Smooth muscle cell (in vitro differentiated cells): ENCODE results near the gene BCL11B. TPM values are rescaled to one million over a fixed set of nuclear protein-coding genes. Genes with fewer than 3 reads are reported as not detected.

Experiments
- DNase-seq: peaks from one replicate; lab custom pipeline; 2025; ENCODE audit not compliant: unreplicated experiment; lab: John Stamatoyannopoulos, UW
- H2AFZ ChIP-seq: fragments of 200-600 bp; sonication (generic); 2 replicates; pipeline ENCODE4 v1.6.0; 2016; ENCODE audit warnings: antibody characterized with exemption, low read depth, mild to moderate bottlenecking
- H3F3A ChIP-seq: fragments of 200-600 bp; sonication (generic); 2 replicates; pipeline ENCODE4 v1.6.0; 2017; ENCODE audit warnings: antibody characterized with exemption, low read depth
- H3K27ac ChIP-seq: fragments of 200-600 bp; sonication (generic); 2 replicates; pipeline ENCODE4 v1.5.1; 2016; ENCODE audit warnings: low read depth, mild to moderate bottlenecking
- H3K27me3 ChIP-seq: fragments of 200-600 bp; sonication (generic); 2 replicates; pipeline ENCODE4 v1.6.1; 2016; ENCODE audit warnings: low read depth, mild to moderate bottlenecking
- H3K36me3 ChIP-seq: fragments of 200-600 bp; sonication (generic); 2 replicates; pipeline ENCODE4 v1.5.1; 2016; ENCODE audit warnings: low read depth
- H3K4me1 ChIP-seq: fragments of 200-600 bp; sonication (generic); 2 replicates; pipeline ENCODE4 v1.5.1; 2016; ENCODE audit warnings: low read depth
- H3K4me2 ChIP-seq: fragments of 200-600 bp; sonication (generic); 2 replicates; pipeline ENCODE4 v1.6.0; 2016; ENCODE audit warnings: mild to moderate bottlenecking
- H3K4me3 ChIP-seq: fragments of 200-600 bp; sonication (generic); 2 replicates; pipeline ENCODE4 v1.5.1; 2016; ENCODE audit warnings: mild to moderate bottlenecking
- H3K79me2 ChIP-seq: fragments of 200-600 bp; sonication (generic); 2 replicates; pipeline ENCODE4 v1.6.0; 2016; ENCODE audit warnings: low read depth, mild to moderate bottlenecking
- H3K9ac ChIP-seq: fragments of 200-600 bp; sonication (generic); 2 replicates; pipeline ENCODE4 v1.6.0; 2016; ENCODE audit warnings: low read depth
- H3K9me3 ChIP-seq: fragments of 200-600 bp; sonication (generic); replicated peaks from 2 replicates; pipeline ENCODE4 v1.5.1; 2016; ENCODE audit warnings: low read depth
- H4K20me1 ChIP-seq: fragments of 200-600 bp; sonication (generic); 2 replicates; pipeline ENCODE4 v1.6.0; 2016; ENCODE audit warnings: low read depth
- WGBS: methylation state at CpG from one replicate; pipeline ENCODE4 v1.1.7; 2016; ENCODE audit warnings: low lambda C conversion rate; 5-methylcytosine and 5-hydroxymethylcytosine counted together
- polyA plus RNA-seq: library from polyadenylated mRNA; unstranded; fragments of >200 nt; fragmentation: Nextera tagmentation; extraction: Ambion mirVana; gene quantifications from 2 replicates; pipeline ENCODE4 v1.2.1, GENCODE V29; 2016
- total RNA-seq: library from RNA; depleted of rRNA; stranded (reverse); fragments of >200 nt; gene quantifications from 2 replicates; pipeline ENCODE4 v1.2.3, GENCODE V29; 2014
- TF ChIP-seq, protein P1 (sequence below): fragments of 200-600 bp; sonication (generic); IDR thresholded peaks from 2 replicates; pipeline ENCODE4 v1.5.1; 2017; ENCODE audit warnings: borderline replicate concordance, mild to moderate bottlenecking, antibody characterized with exemption; ENCODE audit not compliant: insufficient read depth, poor library complexity, severe bottlenecking

The BCL11B gene
- total and polyA plus RNA-seq, 2 experiments from 2014 or later, result 0.56 to 3.0 TPM

DNA sequence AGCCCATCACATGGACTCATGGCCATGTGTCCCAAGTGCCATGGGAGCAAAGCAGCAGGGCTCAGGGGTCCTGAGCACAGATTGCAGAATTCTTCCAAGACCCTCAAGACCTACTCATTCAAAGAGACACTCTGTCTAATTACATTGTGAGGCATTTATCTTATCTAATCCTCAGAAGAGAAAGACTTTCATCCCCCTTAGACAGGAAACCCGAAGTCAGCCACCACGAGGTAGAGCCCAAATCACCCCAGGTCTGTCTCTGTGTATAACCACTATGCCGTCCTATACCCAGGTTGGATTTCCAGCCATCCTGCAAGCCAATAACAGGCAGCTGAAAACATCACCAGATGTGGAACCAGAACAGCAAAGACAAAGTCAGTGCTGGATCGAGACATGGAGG, 8.9 kb upstream of the BCL11B start:
- peaks cover 22% of the 10 kb centered on the region for H3F3A ChIP-seq
- H3K79me2 ChIP-seq, result no peaks in the 10 kb centered on the region
- peaks cover 5% of the 10 kb centered on the region for H3K4me1 ChIP-seq
- no peaks in the 10 kb centered on the region for H3K27me3 ChIP-seq
- no peaks in the 10 kb centered on the region for H4K20me1 ChIP-seq
- no peak overlapping the region for H3K4me3 ChIP-seq
- no peaks in the 10 kb centered on the region for H3K9me3 ChIP-seq
- no peak overlapping the region for H3K4me2 ChIP-seq
- no peak overlapping the region for H3K27ac ChIP-seq
- no peaks in the 10 kb centered on the region for H3K36me3 ChIP-seq
- no peak for DNase-seq
- no peak overlapping the region for H2AFZ ChIP-seq
- TF ChIP-seq, protein P1, sequence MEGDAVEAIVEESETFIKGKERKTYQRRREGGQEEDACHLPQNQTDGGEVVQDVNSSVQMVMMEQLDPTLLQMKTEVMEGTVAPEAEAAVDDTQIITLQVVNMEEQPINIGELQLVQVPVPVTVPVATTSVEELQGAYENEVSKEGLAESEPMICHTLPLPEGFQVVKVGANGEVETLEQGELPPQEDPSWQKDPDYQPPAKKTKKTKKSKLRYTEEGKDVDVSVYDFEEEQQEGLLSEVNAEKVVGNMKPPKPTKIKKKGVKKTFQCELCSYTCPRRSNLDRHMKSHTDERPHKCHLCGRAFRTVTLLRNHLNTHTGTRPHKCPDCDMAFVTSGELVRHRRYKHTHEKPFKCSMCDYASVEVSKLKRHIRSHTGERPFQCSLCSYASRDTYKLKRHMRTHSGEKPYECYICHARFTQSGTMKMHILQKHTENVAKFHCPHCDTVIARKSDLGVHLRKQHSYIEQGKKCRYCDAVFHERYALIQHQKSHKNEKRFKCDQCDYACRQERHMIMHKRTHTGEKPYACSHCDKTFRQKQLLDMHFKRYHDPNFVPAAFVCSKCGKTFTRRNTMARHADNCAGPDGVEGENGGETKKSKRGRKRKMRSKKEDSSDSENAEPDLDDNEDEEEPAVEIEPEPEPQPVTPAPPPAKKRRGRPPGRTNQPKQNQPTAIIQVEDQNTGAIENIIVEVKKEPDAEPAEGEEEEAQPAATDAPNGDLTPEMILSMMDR, result no peak
- H3K9ac ChIP-seq, result no peak overlapping the region
- 79% methylated on average over 4 of the region's 4 CpGs for WGBS

DNA sequence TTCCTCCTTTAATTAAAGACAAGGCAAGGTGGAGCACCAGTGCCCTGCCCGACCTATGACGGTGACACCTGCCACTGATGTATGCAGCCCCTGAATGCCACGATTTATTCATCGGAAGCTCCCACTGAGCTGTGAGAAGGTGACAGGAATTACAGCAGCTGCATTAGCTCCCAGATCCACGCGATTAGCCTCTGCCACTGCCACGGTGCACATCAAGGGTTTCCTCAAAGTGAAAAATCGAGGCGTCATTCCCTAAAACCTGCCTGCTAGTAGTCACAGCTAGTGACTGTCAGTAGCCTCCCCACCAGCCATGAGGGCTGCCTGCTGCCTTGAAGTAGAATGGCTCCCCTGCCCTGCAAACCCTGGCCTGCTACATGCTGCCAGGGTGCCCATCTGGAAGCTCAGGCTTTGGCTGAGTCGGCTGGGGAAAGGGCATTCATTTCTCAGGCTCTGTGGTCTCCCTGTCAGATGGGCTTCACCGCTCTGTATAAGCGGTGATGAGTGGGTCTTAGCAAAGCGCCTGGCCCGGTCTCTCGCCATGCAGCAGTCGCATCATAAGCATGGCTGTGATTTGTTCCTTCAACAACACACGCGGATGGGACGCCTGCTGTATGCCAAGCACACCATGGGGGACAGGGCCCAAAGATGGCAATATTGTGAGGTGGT, 8.2 kb upstream of the BCL11B start:
- Histone ChIP-seq H4K20me1 (no peaks in the 10 kb centered on the region), H2AFZ (no peak overlapping the region), H3K79me2 (no peaks in the 10 kb centered on the region), H3K4me3 (no peak overlapping the region), H3K27me3 (no peaks in the 10 kb centered on the region), H3K27ac (no peak overlapping the region), H3F3A (peaks cover 23% of the 10 kb centered on the region), H3K4me2 (no peak overlapping the region), H3K4me1 (peaks cover 5% of the 10 kb centered on the region), H3K9ac (no peak overlapping the region), H3K9me3 (no peaks in the 10 kb centered on the region), H3K36me3 (no peaks in the 10 kb centered on the region)
- TF ChIP-seq, protein P1, result no peak
- 95% methylated on average over 19 of the region's 19 CpGs for WGBS
- DNase-seq, result no peak

DNA sequence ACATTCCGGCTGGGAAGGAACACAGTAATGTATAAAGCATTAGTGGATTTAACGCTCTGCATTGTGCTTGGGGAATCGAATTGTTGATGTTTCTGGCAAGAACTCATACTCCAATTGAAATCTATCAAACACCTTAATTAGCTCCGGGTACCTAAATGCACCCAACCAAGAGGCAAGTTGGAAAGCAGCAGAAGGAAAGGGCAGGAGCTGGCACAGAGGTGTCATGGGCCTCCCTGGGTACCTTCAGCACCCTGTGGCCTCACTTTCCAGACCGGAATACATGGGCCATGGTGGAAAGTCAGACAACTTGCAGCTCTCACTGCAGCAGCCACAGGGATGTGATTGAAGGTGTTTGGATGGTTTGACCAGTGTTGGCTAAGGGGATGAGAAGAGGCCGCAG, 6.8 kb upstream of the BCL11B start:
- Histone ChIP-seq H3K9me3 (no peaks in the 10 kb centered on the region), H3K27ac (no peak overlapping the region), H3K9ac (no peak overlapping the region), H2AFZ (no peak overlapping the region), H3K4me1 (peaks cover 7% of the 10 kb centered on the region), H3K27me3 (no peaks in the 10 kb centered on the region), H3K36me3 (no peaks in the 10 kb centered on the region), H4K20me1 (no peaks in the 10 kb centered on the region), H3K4me2 (no peak overlapping the region), H3F3A (peaks cover 33% of the 10 kb centered on the region), H3K4me3 (no peak overlapping the region), H3K79me2 (no peaks in the 10 kb centered on the region)
- no peak for DNase-seq
- TF ChIP-seq, protein P1, result no peak
- 95% methylated on average over 6 of the region's 6 CpGs for WGBS

DNA sequence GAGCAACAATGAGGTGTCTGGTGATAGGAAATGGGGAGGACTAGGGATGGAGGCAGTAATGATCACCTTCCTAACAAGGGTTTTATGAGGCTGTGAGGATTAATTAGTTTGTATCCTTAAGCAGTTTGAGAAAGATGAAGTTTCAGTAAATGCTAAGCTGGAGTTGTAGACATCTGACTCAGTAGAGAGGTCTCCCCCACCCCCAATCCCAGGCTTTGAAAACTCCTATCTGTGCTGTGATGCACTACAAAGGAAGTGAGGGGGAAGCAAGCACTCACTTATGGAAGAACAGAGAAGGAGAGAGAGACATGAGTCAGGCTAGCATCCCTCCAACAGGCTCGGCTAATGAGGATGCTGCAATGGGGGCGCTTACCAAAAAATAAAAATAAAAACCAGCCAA, 5.5 kb upstream of the BCL11B start:
- H3K9me3 ChIP-seq, result no peaks in the 10 kb centered on the region
- H3F3A ChIP-seq, result peaks cover 35% of the 10 kb centered on the region
- H3K4me2 ChIP-seq, result peak overlapping the region; percentile 63
- TF ChIP-seq, protein P1, result no peak
- DNase-seq, result no peak
- 24% methylated on average over 2 of the region's 2 CpGs for WGBS
- H3K4me3 ChIP-seq, result no peak overlapping the region
- H3K36me3 ChIP-seq, result no peaks in the 10 kb centered on the region
- H2AFZ ChIP-seq, result peak overlapping the region; percentile 30
- no peak overlapping the region for H3K9ac ChIP-seq
- H4K20me1 ChIP-seq, result no peaks in the 10 kb centered on the region
- no peaks in the 10 kb centered on the region for H3K79me2 ChIP-seq
- H3K27me3 ChIP-seq, result no peaks in the 10 kb centered on the region
- peak overlapping the region; percentile 73 for H3K27ac ChIP-seq
- H3K4me1 ChIP-seq, result peaks cover 17% of the 10 kb centered on the region
